GM21529 (cell line): ENCODE measurements around the gene RAB5B.

Experiments used
- ATAC-seq: cut with Tn5 transposase; IDR thresholded peaks from one replicate; pipeline ENCODE4 v1.9.1; 2021; ENCODE audit not compliant: unreplicated experiment

The RAB5B gene, protein sequence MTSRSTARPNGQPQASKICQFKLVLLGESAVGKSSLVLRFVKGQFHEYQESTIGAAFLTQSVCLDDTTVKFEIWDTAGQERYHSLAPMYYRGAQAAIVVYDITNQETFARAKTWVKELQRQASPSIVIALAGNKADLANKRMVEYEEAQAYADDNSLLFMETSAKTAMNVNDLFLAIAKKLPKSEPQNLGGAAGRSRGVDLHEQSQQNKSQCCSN

DNA sequence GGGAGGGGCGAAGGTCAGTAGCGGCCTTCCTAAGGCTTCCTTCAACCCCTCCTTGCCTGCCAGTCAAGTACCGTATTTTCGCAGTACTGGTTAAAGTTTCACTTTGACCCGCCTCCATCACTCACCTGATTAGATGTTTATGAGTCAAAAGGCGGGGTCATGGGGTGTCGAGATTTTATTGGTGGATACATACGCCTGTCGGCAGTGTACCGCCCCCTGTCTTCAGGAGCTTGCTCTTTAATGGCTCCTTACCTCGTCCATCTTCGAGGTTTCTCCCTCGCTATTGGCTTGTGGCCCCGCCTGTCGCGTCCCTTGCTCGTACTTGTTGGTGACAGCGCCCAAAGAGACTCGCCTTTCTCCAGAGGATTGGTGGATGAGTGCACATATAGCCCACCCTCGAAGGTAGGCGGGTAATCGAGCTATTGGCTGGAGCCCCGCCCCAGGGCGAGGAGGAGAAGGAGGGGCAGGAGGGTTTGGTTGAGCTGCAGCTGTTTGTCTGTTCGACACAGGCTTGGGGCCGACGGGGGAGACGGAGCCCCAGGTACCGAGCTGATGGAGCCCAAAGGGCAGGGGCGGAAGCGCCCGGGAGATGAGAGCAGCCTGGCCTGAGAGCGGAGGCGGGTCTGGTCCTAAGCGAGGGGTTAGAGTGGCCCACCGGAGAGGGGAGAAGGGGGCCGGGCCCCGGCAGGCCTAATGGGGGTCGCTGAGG, at the start of gene RAB5B:
Gene RAB5B (plus strand): TSS at position 480 of the 709 bp plus-strand sequence. CDS start 12,883 bp downstream, outside the sequence.
- ATAC-seq = peak; percentile 90

DNA sequence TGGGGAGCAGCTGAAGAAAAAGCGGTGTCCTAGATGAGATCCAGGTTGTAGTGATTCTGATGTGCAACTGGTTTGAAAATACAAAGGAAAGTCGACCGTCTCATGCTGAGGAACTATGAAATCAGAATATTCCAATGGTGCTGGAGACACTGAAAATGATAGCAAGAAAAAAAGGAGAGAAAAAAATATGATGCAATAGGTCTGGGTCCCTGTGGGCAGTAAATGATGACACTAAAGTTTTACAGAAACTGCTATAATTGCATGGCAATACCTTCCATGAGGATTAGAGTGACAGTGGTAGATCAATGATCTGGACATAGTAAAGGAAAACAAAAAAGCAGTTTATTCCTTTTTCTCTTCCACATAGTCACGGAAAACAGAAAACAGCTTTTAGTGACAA, 48.5 kb upstream of the RAB5B start:
- no peak for ATAC-seq

DNA sequence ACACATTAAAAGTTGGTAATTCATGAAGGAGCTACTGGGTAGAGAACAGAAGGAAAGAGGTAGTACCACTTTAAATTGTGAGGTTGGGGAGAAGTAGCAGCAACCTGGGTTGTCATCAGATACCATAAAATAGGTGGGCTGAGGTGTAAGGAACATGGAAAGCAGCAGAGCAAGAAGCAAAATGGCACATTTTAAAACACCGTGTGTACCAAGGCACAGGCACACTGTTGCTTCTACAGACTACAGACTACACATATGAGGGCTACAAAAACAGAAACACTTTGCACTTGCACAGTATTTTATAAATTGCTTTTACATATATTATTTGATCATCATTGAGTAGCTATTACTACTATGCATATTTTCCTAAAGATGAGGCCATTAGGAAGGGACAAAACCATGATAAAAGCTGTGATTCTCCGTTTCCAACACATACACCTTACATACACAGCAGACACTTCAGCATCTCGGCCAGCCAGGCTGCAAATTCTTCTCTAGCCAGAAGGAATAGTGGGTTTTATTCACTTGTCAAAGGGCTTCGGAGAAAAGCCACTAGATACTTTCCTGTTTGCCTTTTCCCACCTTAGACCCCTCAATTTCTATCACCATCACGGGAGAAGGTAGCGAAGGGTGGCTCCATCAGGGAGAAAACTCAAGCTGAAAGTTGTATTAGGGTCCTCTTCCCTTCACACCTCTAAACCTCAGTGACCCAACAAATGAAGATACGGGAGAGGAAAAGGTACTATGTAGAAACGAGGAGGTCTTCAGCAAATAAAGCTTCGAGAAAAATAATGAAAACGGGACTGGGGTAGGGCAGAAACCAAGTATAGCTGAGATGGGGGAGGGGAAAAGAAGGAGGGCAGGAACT, 47.8 kb upstream of the RAB5B start:
- peak; percentile 4 for ATAC-seq

DNA sequence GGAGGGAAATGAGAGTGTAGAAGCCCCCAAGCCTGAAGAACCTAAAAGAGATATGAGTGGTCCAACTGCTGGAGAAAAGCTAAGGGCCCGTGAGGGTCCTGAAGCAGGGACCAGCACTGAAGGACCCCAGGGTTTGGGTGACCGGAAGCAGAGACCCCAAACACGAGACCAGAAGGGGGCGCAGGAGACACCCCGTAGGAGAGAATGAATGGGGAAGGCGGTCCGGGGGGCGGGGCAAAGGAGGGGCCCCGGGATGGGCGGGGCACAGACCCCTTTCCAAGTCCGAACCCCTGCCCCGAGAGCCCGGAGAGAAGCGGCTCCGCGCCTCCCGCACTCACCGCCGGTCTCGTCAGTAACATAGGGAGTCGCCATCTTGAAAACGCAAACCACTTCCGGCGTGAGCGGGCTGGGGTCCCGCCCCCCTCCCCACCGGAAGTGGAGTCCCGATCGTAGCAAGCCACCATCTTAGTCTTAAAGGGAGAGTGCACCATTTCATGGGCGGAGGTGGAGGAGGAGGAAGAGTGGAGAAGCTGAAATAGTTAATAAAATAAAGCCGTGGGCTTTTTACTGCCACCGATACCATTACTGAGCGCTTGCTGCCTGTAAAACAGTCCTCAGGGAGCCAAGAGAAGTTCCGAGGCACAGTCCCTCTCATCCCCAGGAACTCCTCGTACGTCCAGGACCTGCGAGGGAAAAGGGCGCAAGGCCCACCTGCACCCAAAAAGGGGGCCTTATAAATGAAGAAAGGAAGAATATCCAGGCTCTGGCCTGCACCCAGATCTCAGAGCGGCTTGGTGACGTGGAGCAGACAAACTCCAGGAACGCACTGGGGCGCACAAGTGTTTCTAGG, 46.9 kb upstream of the RAB5B start:
- ATAC-seq = peak; percentile 38

DNA sequence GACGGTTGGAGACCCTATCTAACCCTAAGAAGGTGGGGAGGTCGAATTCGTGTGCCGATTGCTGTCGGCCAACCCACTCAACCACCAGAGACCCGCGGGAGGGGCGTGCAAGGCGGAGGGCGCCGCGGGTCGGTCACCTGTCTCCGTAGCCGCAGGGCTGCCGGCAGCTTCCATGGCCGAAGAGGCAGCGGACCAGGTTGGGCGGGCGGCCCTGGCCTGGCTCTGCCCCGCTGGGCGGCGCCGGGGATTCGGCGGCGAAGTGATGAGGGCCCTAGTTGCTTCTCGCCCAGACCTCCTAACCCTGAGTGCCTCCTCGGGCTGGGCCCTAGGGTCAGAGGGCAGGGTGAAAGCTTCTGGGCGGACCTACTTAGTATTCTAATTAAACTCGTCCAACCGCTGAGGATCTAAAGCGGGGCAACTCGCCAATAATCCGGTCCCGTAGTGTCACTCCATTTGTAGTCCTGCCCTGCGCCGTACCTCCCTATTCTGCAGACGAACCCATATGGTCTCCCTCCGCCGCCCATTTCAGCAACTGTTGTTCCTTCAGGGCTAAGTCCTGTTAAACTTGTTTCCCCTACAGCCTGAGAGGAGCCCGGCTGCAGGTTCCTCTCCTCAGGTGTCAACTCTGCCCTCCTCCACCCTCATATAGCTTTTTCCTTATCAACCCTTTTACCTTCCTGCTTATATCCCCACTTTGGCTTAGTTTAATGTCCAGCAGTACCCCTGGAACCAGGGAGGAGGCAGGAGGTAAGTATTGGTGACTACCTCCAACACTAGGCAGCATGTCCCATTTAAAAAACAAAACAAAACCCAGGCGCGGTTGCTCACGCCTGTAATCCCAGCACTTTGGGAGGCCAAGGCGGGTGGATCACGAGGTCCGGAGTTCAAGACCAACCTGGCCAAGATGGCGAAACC, 46.0 kb upstream of the RAB5B start, which contains the start of gene PYM1:
Gene PYM1 (minus strand): TSS at position 307 of the 915 bp plus-strand sequence. CDS start 133 bp downstream, at position 174.
- peak; percentile 39 for ATAC-seq

DNA sequence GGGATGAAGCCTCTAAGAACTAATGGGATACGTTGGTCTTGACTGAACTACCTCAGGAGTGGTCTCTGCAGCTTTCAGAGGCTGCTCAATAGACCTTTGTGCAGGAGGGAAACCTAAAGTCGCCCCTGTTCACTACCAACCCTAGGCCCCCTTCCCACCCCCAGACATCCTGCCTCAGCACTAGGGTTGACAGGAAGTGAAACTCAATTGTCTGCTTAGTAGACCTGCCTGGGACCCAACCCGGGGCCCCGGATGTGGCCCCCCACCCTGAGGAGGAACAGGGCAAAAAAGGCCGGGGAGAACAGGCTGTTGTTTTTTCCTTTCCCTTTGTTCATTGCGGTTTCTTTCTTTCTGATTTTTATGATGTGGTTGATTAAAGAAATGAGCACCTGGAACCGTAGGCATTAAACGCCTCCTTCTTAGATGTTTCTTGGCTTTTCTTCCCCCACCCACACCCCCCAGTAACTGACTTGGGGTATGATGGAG, 44.5 kb upstream of the RAB5B start:
- ATAC-seq = peak; percentile 37

DNA sequence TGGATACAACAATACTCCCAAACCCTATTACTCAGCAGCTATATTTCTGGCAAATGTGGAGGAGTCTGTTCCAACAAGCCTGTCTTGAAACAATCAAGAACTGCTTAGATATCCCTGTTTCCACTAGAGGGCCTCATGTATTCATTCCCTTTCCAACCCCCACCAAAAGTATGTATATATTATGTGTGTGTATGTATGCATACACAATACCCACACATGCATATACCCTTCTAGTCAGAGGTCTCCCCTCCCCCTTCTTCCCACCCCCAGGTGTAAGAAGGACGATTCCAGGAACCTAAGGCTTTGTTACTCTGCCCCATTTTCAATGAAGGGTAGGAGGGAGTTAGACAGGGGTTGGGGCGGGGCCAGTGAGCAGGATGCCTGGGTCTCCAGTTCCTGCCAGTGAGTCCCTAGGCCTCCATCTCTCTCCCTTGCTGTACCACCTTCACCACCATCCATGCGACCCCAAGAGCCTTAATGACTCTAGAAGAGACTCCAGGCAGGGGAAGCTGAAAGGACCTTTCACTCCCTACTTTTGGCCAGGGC, 43.0 kb upstream of the RAB5B start, which contains the start of gene DGKA:
Gene DGKA (plus strand): TSS at position 392 of the 546 bp plus-strand sequence. CDS start 5,342 bp downstream, outside the sequence.
- peak; percentile 22 for ATAC-seq

DNA sequence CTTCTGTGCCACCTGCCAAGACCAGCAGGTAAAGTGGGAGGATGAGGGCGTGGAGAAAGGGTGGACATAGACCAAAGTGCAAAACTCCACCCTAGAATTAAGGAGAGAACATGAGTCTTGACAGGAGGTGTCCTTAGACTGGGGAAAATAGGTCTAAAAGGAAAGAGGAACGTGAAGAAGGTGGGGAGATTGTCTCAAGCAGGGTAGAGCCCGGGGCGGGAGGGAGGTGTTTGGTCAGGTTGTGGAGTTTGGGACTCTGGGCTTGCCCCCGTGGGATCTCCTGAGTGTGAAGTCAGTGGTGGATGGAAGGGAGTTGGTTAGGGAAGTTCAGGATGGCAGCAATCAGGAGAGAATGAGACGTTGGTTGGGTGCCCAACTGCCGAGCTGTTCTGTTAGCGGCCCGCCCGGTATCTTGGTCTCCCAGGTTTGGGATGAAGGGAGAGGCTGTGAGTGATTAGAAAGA, 42.5 kb upstream of the RAB5B start:
- no peak for ATAC-seq

DNA sequence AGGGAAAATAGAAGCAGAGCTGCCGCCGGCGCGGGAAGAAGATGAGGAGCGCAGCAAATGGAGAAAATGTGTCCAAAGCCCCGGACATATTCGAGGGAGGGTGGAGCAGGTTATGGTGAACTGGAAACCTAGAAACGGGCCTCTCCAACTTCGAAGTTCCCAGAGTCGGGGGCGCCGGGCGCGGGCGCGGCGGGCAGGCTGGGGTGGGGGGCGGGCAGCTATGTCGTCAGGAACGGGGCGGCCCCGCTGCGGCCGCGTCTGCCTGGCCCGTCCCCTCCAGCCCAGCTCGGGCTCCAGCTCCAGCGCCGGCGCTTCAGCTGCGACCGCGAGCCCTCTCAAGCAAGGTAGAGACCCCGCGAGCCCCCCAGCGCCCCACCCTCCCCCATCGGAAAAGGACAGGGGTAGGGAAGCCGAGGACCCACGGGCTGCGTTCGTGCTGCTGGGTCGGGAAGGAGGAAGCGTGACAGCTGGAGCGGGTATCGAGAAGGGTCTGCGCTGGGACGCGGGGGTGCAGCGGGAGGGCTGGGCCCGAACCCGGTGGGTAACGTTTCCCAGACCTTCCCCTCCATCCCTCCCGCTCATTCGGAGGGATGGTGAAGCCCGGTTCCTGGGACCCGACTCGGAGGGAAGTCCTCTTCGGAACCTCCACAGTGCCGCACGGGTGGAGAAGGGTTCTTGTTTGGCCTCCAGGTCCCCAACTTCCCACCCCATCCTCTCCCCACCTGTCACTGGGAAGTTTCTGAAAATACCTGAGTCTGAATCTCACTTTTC, 41.9 kb upstream of the RAB5B start:
- no peak for ATAC-seq

DNA sequence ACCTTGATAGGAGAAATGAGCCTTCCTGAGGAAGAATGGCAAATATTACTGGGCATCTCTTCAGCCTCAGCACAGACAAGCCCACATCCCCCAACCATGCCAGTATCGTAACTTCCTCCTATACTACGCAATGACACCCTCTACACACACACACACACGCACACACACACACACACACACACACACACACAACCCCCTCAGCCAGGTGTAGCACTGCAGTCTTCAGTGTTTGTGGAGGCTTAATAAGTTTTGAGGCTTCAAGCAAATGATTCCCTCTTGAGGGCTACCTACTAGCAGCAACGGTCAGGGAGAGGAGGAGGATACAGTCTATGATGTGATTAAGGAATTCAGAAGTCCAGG, 41.3 kb upstream of the RAB5B start:
- ATAC-seq = no peak

DNA sequence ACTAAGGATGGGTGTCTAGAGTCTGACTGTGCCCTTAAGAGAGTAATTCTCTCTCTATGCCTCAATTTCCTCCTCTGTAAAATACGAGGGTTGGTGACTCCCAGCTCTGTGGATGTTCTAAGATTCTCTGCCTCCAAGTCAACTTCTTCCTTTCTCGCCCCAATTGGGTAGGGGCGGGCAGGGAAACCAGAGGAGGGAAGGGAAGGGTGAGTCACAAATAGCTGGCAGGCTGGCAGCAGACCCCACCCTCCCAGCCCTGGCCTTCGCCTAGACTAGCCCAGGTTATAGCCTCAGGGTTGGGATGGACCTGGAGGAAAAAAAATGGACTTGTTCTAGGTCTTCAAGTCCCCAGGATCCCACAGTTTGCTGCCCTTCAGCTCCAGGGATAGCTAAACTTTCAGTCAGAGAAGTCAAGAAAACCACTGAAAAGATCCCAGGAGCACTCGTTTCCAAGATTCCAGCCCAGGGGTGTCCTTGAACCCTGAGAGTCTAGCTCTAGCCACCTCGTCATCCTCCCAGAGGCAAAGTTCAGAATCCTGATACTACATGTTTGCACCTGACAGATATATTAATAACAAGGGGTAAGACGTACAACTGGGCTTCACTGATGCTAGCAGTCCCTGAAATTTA, 40.6 kb upstream of the RAB5B start:
- ATAC-seq = no peak

DNA sequence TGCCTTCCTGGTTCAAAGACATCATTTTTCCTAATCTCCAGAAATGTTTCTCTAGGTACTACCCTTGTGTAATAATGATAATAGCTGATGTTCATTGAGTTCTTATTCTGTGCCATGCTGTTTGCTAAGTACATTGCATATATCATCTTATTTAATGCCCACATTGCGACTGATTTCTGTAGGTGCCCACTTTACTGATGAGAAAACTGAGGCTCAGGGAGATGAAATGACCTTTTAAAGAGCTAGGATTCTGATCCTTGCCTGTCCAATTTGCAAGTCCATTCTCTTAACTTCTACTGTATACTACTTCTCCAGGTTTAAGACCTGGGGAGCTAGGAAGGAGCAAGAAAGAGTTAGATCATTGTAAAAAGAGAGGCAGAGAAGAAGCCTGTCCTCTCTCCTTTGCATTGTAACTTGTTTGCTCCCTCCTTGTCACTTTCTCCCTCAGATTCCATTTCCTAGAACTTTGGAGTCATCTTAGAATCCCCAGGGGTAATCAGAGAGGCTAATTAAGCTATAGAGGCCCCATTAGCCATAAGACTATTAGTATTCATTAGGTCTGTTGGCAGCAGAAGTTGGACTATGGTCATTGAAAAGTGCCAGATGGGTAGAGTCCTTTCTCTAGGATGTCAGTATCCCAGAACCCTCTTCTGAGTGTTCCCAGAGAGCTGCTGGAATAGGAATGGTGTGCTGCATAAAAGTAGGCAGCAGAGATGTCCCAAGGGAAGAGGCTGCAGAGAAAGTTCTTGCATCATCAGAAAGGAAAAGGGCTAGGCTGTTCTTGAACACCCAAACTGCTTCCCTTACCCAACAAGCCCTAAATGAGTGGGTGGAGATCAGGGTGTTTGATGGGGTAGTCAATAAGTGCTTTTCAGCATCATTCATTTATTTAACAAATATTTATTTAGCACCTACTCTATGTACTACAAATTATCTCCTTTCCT, 39.8 kb upstream of the RAB5B start:
- ATAC-seq = no peak

DNA sequence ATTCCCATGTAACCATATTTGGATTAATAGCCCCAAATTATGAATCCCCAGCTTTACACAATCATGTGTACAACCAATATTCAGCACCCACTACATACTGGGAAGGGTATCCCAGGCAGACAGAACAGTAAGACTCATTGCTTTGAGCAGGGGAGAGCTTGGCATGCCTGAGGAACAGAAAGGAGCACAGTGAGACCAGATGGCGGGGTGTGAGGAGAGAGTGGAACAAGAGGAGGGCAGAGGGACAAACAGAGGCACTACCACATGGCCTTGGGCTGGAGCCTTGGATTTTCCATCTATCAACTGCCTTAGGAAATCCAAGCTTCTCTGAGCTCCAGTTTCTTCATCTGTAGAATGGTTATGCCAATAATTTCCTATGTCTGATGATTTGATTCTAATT, 39.1 kb upstream of the RAB5B start:
- ATAC-seq = no peak

DNA sequence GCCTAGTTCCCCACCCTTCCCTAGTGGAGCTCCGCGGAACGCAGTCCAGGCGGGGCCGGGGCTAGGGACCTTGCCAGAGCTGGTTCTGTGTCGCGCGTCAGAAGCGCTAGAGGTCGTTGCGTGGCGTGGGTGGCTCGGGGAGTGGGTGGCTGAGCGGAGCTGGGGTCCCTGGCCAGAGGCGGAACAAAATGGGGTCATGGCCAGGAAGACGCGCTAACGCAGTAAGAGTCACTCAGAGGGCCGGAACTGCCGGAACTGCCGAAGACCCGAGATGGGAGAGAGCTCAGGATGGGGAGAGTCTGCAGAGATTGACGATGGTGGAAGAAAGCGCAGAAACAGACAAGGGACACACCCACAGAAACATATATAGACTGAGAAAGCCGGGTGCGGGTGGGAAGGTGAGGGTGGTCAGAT, 38.1 kb upstream of the RAB5B start:
- no peak for ATAC-seq

DNA sequence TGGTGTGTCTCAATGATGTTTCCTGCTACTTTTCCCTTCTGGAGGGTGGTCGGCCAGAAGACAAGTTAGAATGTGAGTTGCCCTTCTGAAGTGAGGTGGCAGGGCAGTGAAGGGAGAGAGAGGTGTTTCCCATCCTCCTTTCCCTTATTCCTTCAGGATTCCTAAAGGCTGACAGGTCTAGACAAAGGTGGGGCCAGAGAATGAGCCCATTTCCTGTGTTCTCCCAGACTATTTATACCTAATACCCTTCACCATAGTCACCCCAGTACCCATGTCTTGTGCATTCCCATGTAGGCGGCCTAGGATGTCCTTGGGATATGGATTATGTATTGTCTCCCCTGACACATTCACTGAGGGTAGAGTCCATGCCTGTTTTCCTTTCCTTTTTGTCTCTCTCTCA, 35.9 kb upstream of the RAB5B start:
- no peak for ATAC-seq

DNA sequence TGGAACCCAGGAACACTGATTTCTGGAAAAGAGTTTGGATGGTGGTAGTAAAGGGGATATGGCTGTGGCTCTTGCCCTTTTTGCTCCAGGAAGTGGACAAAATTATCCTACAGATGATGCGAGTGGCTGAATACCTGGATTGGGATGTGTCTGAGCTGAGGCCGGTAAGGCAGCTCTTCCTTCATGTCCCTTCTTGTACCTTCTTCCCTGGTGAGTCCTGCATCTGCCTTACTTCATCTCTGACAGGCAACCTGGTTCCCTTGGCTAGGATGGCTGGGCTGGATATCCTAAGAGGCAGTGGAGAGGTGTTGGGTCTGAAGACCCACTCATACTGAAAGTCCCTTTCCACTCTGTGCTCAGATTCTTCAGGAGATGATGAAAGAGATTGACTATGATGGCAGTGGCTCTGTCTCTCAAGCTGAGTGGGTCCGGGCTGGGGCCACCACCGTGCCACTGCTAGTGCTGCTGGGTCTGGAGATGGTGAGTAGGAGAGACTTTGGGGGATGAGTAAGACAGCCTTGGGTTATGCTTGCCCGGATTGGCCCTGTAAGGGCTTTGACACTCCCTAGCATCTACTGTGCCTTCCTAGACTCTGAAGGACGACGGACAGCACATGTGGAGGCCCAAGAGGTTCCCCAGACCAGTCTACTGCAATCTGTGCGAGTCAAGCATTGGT, 34.9 kb upstream of the RAB5B start:
- ATAC-seq = no peak
